SIG-M5 treated with dmso at 0.1 percent for 504 hours (cell line): ENCODE results near the gene TAF1.
"Not testable (repeated sequence)": the region's sequence is repeated elsewhere in the genome, so short reads cannot be mapped to it uniquely, and the experiment has no call there.

Experiments used
- DNase-seq: peaks from one replicate; lab custom pipeline; 2025; ENCODE audit not compliant: unreplicated experiment; lab: John Stamatoyannopoulos, UW

Gene TAF1

DNA sequence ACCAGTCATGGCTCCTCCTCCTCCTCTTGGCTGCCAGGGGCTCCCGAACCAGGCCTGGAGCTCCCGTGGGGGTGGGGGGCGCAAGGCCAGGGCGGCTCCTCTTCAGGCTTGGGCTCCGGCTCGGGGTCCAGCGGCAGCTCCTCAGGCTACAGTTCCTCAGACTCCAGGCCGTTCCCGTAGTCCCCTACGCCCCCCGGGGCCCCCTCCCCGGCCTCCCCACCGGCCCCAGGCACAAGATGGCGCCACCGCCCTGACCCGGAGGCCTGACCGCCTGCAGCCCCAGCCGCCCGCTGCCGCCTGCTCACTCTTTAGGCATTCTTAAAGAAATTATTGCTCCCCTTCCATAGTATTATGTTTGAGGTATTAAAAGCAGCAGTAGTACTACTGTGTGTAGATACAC, 54.5 kb downstream of the TAF1 start:
- no peak for DNase-seq

DNA sequence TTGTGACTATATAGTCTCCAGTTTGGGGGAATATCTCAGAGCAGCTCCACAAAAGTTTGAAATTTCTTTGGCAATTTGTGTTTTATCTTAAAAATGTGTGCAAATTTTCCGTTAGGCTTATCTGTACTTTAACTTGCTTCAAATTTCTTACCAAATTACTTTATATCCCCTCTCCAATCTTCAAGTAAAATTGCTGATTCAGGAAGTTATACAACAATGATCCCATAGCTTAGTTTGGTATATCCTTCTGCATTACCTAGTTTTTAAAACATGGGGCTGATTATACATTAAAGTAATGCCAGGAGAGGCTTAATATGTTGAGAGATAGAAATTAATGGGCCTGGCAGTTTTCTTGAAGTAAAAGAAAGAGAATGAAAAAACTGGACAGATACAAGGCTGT, 66.6 kb downstream of the TAF1 start:
- no peak for DNase-seq

DNA sequence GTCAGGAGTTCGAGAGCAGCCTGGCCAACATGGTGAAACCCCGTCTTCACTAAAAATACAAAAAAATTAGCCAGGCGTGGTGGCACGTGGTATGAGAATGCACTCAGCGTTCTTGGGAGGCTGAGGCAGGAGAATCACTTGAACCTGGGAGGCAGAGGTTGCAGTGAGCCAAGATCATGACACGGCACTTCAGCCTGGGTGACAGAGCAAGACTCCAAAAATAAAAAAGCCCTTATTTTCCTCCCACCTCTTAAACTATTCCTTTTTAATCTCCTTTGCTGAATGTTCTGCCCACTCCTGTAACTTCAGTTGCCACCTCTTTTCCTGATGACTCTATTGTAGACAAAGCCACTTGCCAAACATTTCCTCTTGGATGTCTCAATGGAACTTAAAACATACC, 72.6 kb downstream of the TAF1 start:
- DNase-seq, result no peak

DNA sequence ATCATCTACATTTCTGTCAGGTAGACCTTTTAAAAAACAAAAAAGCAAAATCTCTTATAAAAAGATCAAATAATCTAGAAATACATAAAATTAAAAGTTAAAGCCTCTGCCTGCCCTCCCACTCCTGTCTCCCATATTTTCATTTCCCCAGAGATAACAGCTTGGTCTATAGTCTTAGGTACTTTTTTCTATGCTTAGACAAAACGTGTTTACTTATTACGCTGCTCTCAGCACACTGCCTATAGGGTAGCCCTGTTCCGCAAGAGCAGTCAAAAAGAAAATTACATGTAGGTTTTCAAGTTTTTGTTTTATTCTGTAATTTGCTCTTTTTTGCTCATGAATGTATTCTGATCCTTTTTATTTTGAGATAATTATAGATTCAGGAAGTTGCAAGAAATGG, 73.3 kb downstream of the TAF1 start:
- DNase-seq, result no peak

DNA sequence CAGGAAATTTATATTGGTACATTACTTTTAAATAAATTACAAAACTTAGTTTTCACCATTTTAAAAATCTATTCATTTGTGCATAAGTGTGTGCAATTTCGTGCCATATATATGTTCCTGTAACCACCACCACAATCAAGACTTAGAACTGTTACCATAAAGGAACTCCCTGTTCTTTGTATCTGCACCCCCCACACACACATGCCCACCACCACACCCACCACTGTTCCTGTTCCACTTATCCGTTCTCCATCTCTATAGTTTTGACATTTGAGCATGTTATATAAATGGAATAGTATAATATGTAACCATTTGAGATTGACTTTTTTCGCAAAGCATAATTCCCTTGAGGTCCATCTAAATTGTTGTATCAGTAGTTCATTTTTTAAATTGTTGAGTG, 73.7 kb downstream of the TAF1 start:
- no peak for DNase-seq

DNA sequence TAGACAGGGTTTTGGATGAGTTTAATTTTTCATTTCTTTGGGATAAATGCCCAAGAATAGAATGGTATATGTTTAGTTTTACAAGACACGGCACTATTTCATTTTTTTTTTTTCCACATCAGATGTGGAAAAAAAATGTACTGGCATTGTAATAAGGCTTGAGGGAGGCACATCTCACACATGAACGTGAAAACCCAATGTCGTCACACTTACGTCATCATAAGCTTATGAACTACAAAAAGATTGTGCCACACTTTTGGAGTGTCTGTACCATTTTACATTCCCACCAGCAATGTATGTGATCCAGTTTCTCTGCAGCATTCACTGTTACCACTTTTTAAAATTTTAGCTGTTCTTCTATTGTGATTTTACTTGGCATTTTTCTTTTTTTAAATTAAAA, 74.2 kb downstream of the TAF1 start:
- DNase-seq, result peak; percentile 12

DNA sequence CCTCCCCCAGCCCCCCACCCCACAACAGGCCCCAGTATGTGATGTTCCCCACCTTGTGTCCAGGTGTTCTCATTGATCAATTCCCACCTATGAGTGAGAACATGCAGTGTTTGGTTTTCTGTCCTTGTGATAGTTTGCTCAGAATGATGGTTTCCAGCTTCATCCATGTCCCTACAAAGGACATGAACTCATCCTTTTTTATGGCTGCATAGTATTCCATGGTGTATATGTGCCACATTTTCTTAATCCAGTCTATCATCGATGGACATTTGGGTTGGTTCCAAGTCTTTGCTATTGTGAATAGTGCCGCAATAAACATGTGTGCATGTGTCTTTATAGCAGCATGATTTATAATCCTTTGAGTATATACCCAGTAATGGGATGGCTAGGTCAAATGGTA, 75.7 kb downstream of the TAF1 start:
- not testable (repeated sequence) for DNase-seq

DNA sequence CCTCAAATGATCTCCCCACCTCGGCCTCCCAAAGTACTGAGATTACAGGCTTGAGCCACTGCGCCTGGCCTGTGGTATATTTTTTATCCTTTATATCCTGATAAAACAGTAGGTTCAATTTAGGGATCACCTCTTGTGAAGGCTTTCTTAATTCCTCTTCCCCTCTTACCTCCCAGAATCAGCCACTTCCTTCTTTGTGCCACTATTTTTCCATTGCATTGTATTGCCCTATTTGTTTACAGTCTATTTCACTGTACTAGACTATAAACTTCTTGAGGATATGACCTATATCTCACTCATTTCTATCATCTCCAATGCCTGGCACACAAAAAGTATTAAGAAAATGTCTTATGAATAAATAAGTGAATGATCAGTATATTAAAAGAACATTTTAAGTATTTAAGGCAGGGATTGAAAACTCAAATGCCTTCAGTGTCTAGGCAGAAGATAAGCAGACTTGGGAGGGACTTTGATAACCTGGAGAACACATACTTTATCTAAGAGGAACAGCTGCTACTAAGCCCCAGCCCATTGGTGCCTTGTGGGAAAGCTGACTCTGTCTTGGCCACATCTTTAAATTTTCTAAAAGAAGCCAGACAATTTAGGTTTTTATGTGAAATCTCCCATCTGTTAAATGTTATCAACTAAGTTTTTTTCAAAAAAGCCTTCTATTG, 84.4 kb downstream of the TAF1 start:
- no peak for DNase-seq

DNA sequence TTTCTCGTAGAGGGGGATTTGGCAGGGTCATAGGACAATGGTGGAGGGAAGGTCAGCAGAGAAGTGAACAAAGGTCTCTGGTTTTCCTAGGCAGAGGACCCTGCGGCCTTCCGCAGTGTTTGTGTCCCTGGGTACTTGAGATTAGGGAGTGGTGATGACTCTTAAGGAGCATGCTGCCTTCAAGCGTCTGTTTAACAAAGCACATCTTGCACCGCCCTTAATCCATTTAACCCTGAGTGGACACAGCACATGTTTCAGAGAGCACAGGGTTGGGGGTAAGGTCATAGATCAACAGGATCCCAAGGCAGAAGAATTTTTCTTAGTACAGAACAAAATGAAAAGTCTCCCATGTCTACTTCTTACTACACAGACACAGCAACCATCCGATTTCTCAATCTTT, 85.4 kb downstream of the TAF1 start:
- DNase-seq, result not testable (repeated sequence)

DNA sequence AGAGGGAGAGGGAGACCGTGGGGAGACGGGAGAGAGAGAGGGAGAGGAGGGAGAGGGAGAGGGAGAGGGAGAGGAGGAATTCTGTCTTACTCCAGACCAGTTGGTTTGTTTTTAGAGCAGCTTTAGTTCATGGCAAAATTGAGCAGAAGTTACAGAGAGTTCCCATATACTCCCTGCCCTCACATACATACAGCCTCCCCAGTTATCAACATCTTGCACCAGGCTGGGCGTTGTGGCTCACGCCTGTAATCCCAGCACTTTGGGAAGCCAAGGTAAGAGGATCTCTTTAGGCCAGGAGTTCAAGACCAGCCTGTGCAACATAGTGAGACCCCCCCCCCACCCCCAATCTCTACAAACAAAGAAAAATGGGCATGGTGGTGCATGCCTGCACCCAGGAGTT, 86.9 kb downstream of the TAF1 start:
- DNase-seq, result no peak

DNA sequence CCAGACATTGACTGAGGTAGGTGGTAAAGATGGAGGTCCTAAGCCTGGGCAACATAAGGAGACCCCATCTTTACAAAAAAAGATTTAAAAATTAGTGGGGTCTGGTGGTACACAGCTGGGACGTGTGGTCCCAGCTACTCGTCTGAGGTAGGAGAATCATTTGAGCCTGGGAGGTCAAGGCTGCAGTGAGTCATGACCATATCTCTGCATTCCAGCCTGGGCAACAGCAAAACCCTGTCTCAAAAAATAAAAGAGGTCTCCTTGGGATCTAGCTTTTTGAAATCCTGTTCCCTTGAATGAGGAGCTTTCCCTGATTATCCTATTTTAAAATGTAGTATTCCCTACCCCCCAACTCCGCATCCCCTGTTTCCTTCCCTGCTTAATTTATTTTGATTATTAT, 88.1 kb downstream of the TAF1 start:
- no peak for DNase-seq

DNA sequence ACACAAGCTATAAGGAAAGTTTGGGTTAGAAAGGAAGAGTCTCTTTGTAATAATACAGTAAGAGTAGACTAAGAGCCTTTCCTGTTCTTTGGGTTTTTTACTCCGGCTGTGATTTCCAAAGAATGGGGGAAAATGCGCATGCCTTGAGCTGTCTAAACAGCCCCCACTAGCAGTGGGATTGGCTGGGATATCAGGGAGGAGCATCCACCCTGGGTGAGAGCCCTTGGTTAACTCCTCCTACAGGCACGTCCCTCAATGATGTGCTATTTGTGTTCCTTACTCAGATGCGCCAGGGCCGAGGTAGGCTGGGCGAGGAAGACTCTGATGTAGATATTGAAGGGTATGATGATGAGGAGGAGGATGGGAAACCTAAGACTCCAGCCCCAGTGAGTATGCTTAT, 92.7 kb downstream of the TAF1 start:
- DNase-seq, result no peak

DNA sequence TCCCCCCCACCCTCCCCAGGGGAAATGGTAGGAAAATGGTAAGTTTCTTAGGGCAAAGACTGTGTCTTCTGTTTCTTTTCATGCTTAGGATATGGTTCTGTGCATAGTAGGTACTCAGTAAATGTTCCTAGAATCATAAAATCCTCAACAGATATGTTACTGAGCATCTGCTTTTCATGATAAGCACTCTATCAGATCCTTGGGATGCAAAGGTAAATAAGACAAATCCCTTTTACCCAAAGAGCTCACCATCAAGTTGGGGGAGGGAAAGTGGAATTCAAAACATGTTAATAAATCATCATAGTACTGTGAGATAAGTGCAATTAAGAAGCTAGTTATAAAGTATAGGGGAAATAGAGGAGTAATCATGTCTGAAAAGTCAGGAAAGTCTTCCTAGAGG, 98.8 kb downstream of the TAF1 start:
- no peak for DNase-seq

DNA sequence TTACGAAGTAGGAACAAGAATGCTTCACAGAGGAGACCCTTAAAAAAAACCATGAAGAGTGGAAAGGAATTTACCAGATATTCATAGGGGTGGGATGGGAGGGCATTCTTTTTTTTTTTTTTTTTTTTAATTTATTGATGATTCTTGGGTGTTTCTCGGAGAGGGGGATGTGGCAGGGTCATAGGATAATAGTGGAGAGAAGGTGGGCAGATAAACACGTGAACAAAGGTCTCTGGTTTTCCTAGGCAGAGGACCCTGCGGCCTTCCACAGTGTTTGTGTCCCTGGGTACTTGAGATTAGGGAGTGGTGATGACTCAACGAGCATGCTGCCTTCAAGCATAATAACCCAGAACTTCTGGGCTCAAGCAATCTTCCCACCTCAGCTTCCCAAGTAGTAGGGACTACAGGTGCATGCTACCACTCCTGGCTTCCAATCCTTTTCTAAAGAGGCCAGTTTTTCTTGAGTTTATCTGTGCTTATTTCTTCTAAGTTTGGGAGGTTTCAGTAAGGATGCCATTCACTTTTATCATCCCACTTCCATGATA, 100.9 kb downstream of the TAF1 start:
- DNase-seq, result no peak

DNA sequence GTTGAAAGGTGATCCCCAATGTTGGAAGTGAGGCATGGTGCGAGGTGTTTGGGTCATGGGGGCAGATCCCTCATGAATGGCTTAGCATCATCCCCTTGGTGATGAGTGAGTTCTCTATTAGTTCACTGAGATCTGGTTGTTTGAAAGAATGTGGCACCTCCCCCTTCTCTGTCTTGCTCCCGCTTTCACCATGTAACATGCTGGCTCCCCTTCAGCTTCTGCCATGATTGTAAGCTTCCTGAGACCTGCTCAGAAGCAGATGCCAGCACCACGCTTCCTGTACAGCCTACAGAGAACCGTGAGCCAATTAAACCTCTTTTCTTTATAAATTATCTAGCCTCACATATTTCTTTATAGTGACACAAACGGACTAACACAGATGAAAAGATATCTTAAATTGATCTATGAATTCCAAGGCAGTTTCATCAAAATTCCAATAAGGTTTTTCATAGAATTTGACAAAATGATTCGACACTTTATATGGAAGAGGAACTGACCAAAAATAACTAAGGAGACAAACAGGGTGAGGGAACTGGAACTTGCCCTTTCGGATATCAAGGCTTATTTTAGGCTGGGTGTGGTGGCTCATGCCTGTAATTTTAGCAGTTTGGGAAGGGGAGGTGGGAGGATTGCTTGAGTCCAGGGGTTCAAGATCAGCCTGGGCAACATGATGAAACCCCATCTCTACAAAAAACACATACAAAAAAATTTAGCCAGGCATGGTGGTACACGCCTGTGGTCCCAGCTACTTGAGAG, 109.8 kb downstream of the TAF1 start:
- peak; percentile 33 for DNase-seq

DNA sequence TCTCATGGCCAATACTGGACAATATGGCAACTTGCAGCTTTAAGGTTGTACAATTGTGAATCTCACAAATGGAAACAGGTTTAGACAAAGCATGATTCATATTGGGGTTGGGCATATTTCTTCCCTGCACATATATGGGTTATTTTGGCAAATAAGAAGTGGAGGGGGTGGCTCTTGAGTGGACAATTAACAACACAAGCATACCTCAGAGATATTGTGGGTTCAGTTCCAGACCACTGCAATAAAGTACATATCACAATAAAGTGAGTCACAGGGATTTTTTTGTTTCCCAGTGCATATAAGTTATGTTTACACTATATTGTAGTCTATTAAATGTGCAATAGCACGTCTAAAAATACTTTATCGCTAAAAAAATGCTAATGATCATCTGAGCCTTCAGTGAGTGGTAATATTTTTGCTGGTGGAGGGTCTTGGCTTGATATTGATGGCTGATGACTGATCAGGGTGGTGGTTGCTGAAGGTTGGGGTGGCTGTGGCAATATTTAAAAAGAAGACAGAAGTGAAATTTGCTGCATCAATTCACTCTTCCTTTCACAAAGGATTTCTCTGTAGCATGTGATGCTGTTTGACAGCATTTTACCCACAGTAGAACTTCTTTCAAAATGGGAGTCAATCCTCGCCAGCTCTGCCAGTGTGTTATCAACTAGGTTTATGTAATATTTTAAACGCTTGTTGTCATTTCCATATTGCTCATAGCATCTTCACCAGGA, 116.2 kb downstream of the TAF1 start:
- no peak for DNase-seq

DNA sequence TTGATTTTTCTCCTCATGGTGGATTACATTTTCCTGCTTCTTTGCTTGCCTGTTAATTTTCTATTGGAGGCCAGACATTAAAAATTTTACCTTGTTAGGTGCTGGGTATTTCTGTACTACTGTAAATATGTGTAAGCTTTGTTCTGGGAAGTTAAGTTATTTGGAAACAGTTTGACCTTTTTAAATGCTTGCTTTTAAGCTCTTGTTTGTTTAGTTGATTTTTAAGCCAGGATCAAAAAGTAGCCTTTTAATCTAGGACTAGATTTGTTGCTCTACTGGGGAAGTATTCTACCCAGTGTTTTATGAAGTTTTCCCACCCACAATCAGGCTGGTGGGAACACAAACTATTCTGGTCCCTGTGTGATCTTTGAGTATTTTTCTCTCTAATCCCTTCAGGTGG, 121.7 kb downstream of the TAF1 start:
- no peak for DNase-seq

DNA sequence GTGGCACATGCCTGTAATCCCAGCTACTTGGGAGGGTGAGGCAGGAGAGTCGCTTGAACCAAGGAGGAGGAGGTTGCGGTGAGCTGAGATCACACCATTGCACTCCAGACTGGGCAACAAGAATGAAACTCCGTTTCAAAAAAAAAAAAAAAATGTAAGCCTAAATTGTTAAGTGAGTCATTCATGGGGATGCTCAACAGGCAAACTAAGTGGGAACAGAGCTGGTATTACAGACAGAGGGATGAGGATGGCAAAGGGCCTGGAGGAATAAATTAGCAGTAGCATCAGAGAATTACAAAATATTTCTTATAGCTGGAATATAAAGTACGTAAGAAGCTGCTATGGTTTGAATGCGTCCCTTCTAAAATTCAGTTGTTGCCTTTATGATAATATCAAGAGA, 123.4 kb downstream of the TAF1 start:
- no peak for DNase-seq

DNA sequence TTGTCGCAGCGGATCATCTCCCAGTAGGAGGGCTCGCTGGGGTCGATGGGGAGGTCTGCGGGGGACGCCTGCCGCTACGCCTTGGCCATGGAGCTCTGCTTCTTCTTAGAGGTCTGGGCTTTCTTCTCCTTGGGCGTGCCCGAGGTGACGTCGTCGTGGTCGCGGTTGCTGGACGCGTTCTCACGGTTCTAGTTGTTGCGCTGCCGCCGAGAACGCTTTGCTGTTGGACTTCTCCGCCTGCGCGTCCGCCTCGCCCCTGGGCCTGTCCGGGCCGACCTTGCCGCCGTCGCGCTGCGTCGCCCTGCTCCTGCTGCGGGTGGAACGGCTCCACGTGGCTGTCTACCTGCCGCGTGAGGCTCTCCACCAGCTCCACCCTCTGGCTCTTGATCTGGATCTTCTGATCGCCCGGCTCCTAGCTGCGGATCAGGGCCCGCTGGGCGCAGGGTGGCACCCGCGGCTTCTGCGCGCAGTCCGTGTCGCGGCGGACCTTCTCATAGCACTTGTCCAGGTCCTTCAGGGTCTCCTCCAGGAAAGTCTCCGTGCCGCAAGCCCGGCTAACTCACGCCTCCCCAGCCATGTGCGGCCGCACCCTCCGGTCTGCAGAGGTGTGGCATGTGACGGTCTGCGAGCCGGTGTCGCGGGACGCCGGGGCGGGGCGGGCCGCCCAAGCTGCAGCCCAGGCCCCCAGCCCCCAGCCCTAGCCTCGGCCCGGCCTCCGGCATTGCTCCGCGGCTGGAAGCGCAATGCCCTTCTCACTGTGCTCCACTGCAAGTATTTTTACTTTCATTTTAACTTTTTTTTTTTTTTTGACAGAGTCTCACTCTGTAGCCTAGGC, 126.3 kb downstream of the TAF1 start:
- peak; percentile 3 for DNase-seq

DNA sequence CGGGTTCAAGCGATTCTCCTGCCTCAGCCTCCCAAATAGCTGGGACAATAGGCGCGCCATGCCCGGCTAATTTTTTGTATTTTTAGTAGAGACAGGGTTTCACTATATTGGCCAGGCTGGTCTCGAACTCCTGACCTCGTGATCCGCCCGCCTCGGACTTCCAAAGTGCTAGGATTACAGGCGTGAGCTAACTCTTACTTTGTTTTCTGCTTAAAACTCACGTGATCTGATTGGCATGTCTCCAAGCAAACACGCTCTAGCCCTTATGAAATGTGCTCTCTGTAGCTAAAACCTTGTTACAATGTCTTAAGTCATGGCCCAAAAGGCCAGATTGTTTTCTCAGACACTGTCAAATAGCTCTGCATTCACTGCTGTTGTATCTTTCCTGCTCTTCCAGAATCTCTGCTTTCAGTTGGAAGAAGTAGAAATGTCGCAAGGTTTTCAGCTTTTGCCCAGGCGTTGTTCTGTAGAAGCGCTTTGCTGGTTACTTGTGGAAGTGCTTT, 127.0 kb downstream of the TAF1 start:
- peak; percentile 29 for DNase-seq

DNA sequence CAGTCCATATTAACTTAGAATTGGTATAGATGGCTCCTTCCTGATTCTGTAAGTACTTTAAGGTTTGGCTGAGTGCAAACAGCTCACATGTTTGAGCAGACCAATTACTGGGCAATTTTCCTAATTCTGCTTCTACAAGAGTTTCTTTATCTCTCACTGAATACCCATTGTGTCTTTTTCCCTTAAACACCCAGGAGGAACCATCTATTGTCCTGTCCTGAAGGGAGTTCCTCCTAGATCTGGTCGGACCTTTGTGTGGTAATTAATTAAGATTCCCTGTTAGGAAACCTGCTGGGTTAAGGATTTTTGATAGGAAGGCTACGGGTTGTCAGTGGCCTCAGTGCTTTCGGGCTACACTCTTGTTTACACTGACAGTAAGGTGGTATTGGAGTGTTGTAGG, 129.8 kb downstream of the TAF1 start:
- not testable (repeated sequence) for DNase-seq
